Activated CD4-positive, alpha-beta T cell treated with anti-CD3 and anti-CD28 coated beads, Interleukin-10, Interleukin-2, amounts not matched to agents 100 ng/mL and 50 ng/mL, durations not matched to agents 16 hours and 8 hours (primary cell): ENCODE data around the gene GARIN6.
A peak's percentile ranks its signal among the peaks of the same experiment; 100 is the strongest.
"Not testable (repeated sequence)": the region's sequence is repeated elsewhere in the genome, so short reads cannot be mapped to it uniquely, and the experiment has no call there.

Experiments
- DNase-seq: peaks from one replicate; pipeline ENCODE4 v3.0.0-alpha.2; 2020

Gene GARIN6

GRCh38 chr12:99647453-99647852 is at the start of gene GARIN6:
Gene GARIN6 (plus strand): TSS chr12:99647753. CDS start chr12:99648175, 422 bp downstream.
- DNase-seq = no peak

GRCh38 chr12:99598785-99599184 is 48.8 kb upstream of the GARIN6 start:
- DNase-seq = no peak

DNA sequence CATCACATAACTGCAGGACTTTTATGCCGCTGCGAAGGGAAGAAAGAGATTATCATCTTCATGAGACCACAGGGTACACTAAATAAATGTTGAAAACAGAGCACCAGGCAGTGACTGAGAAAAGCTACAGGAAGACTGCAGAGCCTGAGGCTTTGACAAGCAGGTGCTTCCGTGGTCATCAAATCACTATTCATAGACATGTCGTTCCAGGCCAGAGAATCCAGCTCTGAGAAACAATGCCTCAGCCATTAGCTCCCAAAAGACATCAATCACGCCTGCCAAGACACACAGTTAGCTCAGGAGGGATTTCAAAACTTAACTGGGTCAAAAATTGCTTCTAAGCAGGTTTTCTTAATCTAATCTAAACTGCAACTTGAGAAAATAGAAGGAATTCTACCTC is 47.2 kb upstream of the GARIN6 start:
- DNase-seq = no peak

DNA sequence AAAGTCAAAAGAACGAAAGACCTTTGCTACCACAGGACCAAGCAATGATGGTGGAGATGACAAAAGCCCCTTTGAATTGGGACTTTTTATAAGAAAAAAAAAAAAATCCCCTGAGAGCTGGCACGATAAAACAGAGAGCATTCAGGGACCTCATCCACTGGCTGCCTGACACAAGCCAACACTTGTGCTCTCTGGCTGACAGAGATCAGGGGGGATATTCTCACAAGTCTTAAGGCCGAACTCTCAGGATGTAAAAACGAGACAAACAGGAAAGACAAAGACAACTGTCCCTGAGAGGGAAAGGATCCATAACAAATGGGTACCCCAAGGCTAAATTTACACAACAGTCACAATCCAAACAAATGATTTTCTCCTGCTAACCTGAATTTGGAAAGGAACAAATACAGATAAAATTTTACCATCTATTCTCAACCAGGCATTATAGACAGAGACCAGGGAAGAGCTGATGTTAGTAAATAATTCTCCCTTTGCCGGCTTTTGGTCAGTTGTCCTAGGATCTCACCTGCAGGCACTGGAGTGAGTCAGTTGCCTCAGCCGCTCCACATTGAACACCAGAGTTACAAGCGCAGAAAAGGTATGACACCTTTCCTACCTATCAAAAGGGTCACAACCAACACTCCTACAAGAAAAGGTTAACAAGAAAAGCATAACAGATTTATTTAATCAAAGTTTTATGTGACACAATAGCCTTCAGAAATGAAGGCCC is 37.9 kb upstream of the GARIN6 start:
- DNase-seq = no peak

DNA sequence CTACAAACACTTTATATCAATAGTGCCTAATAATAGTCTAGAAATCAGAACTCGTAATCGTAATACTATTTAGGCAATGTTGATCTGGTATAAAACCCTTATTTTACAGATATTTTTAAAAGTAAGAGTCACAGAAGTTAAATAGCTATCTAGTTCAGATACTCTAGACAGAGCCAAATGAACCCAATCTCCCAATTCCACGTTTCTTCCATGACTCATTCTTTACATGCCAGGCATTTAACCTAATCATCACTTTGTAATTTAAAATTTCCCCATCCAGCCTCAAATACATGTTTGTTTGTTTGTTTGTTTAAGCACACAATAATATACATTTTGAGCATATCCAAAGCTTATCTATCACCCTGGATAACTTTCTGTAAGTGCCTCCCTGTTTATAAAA is 36.4 kb upstream of the GARIN6 start:
- DNase-seq = no peak

DNA sequence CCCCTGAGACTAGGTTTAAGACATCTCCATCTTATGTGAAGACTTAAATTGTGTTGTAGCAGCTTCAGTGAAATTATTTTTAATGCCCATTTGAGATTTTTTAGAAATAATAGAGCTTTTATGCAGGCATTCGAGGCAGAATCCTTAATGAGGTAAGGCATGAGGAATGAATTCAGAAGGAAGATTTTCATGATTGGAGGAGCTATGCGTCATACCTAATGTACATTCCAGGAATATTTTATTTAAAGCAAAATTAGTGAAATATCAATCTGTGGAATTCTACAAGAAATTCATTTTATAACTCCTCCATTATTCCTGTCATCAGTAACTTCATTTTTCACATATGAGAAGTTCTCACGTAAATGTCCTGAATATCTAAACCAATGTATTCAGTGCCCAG is 36.0 kb upstream of the GARIN6 start:
- no peak for DNase-seq

DNA sequence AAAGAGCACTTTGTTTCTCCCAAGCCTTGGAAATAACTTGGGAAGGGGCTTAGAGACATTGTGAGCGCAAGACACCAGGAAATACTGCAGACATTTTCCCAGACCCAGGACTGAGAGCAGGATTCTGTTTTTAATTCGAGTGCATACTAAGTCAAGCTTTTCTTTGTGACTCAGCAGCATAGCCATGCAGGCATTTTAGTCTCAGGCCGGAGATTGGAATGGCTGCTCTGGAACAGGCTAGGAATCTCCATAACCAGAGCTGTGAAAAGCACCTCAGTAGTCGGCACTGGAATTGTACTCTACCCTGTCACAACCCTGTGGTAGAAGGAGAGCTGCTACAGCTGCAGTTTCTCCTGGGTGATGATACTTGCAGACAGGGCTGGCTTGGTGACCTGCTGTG is 28.9 kb upstream of the GARIN6 start:
- no peak for DNase-seq

DNA sequence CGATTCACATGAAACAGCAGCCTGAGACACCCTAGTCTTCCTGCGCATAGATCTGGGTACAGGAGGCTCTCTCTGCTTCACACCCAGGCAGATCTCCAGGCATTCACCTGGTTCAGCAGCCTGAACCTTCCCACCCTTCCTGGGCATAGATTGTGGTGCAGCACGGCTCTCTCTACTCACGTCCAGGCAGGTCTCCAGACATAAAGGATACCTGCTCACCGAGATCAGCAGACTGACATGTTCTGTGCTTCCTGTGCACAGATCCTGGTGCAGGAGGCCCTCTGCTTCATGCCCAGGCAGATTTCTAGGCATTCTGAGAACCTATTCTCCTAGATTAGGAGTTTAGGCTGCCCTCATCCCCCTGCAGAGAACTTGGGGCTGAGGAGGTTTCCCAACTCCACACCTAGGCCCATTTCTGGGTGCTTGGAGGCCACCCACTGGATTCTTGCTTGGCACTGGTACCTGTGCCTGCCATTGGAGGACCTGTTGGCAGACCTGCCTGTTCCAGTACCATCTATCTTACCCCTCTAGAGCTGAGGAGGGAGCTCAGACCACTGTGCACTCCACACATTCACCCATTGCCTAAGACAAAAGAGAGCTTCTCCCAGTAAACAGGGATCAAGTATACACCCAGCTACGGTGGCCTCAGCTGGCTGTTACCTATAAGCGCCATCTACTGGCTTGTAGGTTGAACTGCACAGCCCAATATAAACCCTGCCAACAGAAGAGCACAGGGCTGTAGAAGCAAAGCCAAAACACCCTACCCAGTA is 28.0 kb upstream of the GARIN6 start:
- DNase-seq = peak; percentile 56

DNA sequence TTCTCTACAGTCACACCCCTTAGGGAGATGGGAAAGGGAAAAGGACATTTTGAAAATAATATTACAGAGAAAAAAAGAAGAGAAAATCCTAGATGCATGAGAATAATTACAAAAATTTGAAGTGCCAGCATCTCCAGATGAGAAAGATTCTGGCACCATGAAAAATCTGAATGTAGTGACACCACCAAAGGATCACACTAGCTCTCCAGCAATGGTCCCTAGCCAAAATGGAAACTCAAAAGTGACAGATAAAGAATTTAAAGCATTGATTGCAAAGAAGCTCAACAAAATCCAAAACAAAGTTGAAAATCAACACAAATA is 27.4 kb upstream of the GARIN6 start:
- no peak for DNase-seq

GRCh38 chr12:99624591-99624990 is 23.0 kb upstream of the GARIN6 start:
- not testable (repeated sequence) for DNase-seq

DNA sequence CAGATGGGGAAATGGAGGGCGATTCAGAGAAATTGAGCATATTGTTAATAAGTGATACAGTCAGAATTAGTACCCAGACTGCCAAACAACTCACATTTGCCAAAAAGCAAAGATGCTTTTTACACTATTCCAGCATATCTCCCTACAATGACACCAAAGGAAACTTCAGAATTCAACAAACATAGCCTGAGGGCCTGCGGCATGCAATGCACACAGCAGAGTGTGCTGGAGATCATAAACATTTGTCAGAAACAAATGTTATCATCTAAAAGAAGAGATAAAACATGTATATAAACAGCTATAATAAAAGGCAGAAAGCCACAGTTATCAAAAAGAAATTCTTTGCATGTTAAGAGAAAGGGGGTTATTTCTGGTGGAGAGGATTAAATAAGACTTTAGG is 20.1 kb upstream of the GARIN6 start:
- no peak for DNase-seq

DNA sequence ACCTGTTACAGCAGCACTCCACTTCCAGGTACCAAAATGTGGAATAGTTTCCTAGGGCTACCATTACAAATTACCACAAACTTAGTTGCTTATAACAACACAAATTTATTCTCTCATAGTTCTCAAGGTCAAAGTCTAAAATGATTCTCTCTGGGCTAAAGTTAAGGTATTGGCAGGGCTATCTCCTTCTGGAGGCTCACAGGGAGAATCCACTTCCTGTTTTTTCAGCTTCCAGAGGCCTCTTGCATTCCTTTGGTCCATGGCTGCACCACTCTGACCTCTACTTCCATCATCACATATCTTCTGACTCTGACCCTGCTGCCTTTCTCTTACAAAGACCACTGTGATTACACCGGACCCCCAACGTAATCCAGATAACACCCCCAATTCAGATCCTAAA is 2.9 kb upstream of the GARIN6 start:
- no peak for DNase-seq

GRCh38 chr12:99648183-99648582 is 630 bp downstream of the GARIN6 start:
- DNase-seq = no peak

DNA sequence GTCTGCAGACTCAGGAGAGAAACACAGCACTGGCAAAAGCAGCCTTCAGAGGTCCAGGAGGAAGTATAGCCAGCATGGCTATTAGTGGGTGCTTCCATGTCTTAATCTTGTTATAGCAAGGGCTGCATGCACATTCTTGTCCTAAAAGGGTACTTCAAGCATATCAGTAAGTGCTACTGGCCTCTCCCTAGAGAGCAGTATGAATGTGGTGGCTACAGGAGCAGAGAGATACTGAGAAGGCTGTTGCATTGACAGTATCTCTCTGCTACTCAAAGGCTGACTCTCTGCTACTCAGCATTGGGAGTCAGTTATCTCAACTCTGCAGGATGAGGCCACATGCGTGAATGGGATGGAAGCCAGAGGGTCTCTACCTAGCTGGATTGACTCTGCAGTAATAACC is 2.0 kb downstream of the GARIN6 start:
- no peak for DNase-seq

- DNase-seq = no peak
Observed at GRCh38 chr12:99658671-99659349, 11.3 kb downstream of the GARIN6 start.

- no peak for DNase-seq
Observed at GRCh38 chr12:99670635-99671034, 23.1 kb downstream of the GARIN6 start.

GRCh38 chr12:99680276-99680675 is 32.7 kb downstream of the GARIN6 start:
- DNase-seq = no peak

GRCh38 chr12:99686142-99686541 is 38.6 kb downstream of the GARIN6 start:
- DNase-seq = no peak

DNA sequence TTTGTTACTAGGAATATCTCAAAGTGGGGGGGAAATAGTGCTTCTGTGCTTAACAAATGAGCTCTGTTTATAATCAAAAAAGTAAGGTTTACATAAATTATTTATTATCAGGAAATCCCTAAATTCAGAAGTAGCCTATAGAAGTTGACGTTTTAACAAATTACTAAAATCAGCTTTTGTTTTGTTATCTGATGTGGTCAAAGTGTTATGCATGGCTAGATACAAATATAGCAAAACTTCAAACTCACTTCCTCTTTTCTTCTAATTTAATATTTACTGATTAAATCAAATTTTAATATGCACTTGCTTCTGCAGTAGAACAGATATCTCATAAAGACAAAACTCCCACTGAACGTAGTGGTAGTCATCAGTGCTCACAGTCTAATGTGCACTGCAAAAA is 47.5 kb downstream of the GARIN6 start:
- DNase-seq = no peak
